Measurements from ENCODE around the gene CRYBG1.
"Not testable (repeated sequence)": the region's sequence is repeated elsewhere in the genome, so short reads cannot be mapped to it uniquely, and the experiment has no call there.

The CRYBG1 gene

GRCh38 chr6:106377061-106377540 is 16.6 kb downstream of the CRYBG1 start:
- no peak for DNase-seq

DNA sequence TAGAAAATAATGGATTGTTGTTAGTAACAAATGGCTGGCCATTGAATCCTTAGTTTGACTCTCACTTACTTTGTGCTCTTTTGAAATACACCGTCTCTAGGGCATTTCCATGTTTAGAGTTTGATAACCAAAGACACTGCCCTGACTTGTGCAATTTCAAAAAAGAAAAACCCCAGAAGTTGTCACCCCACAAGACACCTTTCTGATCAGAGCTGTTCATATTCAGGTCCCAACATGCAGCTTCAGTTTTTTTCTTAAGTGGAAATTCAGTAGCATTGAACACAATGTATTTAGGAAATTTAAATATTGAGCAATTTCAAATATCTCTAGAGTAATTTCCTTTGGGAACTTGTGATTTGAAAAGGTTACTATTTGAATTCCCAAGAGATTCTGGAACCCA is 19.4 kb downstream of the CRYBG1 start:
- DNase-seq, result no peak

DNA sequence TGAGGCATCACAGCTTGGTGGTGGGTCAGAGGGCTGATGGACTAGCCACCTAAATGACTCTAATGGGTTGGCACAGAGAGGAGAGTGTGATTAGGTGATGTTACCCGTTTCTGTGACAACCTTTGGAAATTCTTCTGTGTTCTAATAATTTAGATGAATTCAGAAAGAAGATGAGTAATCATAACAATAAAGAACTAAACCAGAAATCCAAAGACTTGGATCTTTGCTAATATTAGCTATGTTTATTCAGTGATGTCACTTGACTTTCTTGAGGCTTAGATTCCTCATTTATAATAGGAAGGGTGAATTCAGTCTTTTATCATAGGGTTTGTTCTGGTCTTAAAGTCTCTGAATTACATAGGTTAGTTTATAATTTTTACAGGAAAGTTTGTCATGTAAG is 19.9 kb downstream of the CRYBG1 start:
- no peak for DNase-seq

DNA sequence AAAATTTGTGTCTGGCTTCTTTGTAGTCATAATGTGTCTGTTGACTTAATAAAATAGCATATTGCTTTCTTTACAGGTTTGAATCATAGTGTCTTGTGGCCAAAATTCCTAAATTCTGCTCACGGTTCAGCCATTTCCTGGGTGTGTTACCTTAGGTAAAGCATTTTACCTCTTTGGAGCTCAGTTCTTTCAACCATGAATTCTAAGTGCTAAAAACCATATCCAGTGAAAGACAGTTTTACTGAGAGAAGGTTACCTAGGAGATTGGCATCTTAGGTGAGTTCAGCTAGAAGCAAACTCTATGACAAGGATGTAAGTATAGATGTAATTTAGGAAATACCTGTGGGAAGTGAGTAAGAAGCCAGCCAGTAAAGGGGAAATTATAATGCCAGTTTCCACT is 20.7 kb downstream of the CRYBG1 start:
- DNase-seq, result no peak

DNA sequence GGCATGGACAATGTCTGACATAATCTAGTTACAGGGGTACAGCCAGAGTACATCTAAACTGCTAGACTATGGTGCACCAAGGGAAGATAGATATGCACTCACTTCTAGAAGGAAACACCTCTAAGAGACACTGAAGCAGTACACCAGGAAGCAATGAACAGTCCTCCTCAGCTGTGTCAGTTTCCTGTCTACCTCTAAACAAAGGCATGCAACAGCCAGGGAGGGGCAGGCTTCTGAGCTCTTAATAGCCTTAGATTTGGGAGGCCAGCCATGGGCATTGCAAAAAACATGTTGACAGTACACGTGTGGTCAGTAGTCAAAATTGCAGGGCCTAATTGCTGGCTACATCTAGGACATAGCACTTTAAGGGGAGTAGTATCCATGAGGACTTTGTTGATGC is 21.4 kb downstream of the CRYBG1 start:
- DNase-seq, result no peak

DNA sequence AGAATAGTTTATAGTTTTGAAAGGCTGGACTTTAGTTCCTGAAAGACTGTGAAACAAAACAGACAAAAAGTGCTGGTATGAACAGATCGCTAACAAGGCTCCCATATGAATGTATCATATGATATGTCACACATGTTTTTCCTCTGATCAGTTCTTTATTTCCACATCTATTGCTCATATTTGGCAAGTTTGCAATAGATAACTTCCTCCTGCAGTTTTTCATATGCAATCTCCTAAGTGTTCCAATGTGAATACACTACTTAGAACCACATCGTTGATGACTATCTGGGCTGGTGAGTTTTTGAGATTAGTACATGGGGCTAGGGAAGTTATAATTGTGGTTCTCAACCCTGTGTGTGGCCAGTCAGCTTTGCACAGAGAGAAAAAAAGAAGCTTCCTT is 23.1 kb downstream of the CRYBG1 start:
- DNase-seq, result no peak

DNA sequence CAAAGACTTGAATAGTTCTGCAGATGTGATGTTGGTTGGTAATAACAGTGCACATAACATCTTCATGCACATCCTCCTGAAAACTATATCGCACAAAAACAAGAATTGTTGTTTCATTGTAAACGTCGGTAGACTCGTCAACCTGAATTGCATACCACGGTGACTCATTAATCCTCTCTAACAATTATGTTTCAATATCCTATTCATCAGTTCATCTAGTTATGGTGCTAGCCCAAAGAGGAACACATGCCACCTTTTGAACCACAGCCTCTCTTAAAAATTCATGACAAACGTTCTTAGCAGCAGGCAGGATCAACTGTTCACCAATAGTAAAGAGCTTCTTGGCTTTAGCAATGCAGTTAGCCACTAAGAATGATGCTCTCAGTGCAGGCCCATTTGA is 25.0 kb downstream of the CRYBG1 start:
- DNase-seq, result no peak

- no peak for DNase-seq
Measured at GRCh38 chr6:106387875-106388274, 27.4 kb downstream of the CRYBG1 start.

DNA sequence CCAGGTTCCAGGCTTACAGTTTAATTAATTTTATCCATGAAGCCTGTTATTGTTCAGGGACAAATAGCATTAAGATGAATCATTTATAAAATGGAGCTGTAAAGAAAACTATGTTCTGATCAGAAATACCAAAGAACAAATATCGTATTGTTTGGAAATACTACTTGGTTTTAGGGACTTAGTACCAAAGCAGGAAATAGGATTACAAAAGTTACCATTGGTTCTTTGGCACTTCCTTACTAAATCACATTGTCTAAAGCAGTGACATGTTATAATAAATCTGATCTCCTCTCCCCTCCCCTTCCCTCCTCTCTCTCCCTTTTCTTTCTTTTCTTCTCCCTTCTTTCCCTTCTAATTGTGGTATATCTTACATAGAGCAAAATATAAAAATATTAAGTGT is 29.6 kb downstream of the CRYBG1 start:
- DNase-seq, result no peak

DNA sequence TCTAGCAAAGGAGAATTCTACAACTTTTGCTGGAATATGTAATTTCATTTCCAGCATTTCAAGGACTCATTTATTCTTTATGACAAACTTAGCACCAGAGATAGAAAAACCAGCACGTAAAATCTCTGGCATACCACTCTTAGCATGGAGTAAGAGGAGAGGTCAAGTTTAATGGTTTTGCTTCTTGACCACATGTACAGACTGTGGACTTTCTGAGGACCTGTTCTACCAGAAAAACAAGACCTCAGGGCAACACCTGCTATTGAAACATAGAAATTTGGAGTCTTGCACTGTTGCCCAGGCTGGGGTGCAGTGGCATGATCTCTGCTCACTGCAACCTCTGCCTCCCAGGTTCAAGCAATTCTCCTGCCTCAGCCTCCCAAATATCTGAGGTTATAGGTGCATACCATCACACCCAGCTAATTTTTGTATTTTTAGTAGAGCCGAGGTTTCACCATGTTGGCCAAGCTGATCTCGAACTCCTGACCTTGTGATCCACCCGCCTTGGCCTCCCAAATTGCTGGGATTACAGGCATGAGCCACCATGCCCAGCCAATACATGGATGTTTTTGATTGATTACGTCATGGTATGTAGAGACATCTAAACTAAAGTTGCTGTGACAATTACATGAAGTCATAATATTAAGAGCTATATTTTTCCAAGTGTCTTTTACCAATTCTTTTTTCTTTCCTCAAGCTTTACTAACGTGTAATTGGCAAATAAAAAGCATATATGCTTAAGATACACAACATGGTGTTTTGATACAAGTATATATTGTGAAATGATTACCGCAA is 36.1 kb downstream of the CRYBG1 start:
- DNase-seq, result no peak

DNA sequence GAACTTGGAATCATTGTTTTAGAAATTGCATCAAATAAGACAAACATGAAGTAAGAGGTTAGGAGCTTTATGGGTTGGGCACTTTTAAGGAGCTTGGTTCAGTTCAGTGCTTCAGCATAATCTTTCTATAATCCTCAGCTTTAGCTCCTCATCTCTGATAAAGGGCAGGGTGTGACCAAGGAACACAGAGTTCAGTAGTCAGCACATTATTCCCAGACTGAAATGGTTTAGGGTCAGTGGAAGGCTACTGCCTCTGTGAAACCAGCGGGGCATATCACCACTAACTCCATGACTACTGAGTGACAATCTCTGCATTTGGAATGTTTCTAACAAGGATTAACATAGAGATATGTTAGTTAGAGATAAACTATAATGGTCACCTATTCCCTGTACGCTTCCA is 36.9 kb downstream of the CRYBG1 start:
- no peak for DNase-seq

GRCh38 chr6:106398621-106399020 is 38.1 kb downstream of the CRYBG1 start:
- no peak for DNase-seq

DNA sequence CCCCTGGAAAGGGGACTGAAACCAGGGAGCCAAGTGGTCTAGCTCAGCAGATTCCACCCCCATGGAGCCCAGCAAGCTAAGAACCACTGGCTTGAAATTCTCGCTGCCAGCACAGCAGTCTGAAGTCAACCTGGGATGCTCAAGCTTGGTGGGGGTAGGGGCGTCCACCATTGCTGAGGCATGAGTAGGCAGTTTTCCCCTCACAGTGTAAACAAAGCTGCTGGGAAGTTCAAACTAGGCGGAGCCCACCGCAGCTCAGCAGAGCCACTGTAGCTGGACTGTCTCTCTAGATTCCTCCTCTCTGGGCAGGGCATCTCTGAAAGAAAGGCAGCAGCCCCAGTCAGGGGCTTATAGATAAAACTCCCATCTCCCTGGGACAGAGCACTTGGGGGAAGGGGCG is 44.5 kb downstream of the CRYBG1 start:
- DNase-seq, result not testable (repeated sequence)

DNA sequence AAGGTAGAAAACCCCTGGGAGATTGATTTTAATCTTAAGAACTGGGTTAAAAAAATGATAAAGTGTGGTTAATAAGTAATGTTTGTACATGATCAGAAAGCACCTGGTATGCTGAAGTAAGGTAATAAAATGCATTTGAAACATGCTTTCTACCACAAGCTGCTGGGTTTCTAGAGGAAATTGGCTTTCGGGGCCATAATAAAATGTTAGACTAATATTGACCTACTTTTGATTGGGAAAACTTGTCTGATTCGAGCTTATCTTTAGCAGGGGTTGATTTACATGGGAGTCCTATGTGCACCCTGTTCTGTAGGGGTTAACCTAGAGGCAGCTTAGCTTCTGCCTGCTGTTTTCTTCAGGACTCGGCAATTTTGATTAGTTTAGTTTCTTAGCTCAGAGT is 50.5 kb downstream of the CRYBG1 start:
- DNase-seq, result no peak

GRCh38 chr6:106411643-106412200 is 51.2 kb downstream of the CRYBG1 start:
- DNase-seq, result no peak

GRCh38 chr6:106413016-106413415 is 52.5 kb downstream of the CRYBG1 start:
- DNase-seq, result no peak

- no peak for DNase-seq
Measured at GRCh38 chr6:106413722-106414121, 53.2 kb downstream of the CRYBG1 start.

DNA sequence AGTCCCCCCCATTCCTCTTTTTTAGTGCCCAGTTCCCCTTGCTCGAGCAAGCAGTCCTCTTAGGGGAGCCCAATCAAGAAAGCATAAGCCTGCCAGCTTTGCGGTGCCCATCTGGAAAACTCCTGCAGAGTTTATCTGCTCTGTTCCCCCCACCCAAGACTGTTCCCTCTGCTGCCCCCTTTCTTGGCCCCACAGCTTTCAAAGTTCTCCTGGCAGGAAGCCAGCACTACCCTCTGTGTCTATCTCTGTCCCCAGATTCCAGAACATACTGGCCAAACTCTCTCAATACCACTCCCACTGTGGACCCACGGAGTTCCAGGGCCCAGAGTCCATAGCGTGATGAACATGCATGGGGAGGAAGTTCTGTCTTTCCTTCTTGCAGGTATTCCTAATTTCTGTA is 55.4 kb downstream of the CRYBG1 start:
- no peak for DNase-seq

DNA sequence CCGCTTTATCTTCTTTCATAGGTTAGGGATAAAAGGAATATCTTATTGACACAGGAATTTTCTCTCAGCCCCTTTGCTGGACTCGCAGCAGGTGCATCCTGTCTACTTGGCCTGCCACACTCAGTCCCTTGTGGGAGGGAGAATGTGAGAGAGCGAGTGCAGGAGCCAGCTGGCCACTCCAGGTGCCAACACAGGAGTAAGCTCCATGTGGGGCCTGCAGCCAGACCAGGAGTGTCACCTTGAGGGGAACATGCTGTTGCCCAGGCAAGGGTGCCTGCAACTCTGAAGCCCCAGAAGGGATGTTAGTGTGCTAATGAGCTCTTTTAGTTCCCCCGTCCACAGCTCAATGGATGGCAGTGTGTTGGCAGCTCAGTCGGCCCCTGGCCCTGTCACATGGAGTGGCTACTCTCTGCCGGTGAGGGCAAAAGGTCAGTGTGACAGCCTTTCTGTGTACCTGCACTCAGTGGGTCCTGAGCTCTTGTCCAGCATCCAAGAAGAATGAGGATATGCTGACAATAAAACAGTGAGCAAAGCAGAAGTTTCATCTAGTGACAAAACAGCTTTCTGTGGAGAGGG is 57.1 kb downstream of the CRYBG1 start:
- no peak for DNase-seq

GRCh38 chr6:106419900-106420613 is 59.5 kb downstream of the CRYBG1 start:
- DNase-seq, result no peak

GRCh38 chr6:106421496-106421895 is 61.0 kb downstream of the CRYBG1 start:
- DNase-seq, result no peak

GRCh38 chr6:106422534-106422933 is 62.0 kb downstream of the CRYBG1 start:
- no peak for DNase-seq

DNA sequence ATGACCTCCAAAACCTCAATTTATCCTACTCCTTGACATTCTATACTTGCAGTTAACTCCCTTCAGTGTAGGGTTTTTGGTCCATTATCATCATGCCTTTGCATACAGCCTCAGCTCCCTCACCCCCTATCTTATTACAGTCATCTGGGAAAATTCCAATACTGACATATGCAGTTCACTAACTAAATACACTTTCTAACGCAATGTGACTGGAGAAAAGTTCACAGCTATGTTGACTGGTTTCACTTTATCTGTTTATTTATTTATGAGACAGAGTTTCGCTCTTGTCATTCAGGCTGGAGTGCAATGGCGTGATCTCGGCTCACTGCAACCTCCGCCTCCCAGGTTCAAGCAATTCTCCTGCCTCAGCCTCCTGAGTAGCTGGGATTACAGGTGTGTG is 64.9 kb downstream of the CRYBG1 start:
- no peak for DNase-seq
